GM18907 (cell line): ENCODE results near the gene TAF11L5.
"Not testable (repeated sequence)": the region's sequence is repeated elsewhere in the genome, so short reads cannot be mapped to it uniquely, and the experiment has no call there.

ENCODE experiments used
- ATAC-seq: cut with Tn5 transposase; IDR thresholded peaks from one replicate; pipeline ENCODE4 v1.9.1; 2021; ENCODE audit warnings: mild to moderate bottlenecking, moderate library complexity; ENCODE audit not compliant: unreplicated experiment

Gene TAF11L5

DNA sequence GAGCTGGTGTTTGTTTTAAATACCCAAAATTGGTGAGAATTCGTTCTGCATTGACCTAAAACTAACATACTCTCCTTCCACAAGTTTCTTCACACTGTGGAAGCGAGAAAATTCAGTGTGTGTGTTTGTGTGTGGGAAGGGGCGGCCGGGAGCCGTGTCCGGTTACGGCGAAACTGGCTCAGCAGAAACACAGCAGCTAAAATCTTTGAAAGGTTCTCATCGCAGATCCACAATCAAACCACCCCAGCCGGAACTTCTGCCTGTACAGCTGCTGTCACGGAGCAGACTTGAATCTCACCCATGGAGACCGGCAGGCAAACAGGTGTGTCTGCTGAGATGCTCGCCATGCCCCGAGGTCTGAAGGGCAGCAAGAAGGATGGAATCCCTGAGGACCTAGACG is at the start of gene TAF11L5:
Gene TAF11L5, plus strand, starts transcription at position 301 of the 400 bp plus-strand sequence.
- not testable (repeated sequence) for ATAC-seq

DNA sequence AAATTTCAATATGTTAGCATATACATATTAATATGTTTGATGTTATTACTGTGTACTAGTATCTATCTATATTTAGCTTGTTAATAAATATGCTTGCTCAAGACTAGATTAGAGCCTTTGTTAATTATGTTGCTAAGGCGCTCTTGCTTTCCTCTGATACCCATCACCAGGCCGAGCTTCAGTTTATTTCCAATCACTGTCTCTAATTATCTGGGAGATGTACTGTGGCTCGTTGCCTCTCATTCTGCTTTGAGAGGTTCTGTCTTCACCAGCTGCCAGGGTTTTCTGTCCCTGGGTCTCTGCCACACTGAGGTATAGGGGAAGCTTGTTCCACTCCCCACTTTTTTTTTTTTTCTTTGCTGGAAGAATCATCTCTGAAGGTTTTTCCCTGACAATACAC is 48.0 kb upstream of the TAF11L5 start:
- no peak for ATAC-seq

DNA sequence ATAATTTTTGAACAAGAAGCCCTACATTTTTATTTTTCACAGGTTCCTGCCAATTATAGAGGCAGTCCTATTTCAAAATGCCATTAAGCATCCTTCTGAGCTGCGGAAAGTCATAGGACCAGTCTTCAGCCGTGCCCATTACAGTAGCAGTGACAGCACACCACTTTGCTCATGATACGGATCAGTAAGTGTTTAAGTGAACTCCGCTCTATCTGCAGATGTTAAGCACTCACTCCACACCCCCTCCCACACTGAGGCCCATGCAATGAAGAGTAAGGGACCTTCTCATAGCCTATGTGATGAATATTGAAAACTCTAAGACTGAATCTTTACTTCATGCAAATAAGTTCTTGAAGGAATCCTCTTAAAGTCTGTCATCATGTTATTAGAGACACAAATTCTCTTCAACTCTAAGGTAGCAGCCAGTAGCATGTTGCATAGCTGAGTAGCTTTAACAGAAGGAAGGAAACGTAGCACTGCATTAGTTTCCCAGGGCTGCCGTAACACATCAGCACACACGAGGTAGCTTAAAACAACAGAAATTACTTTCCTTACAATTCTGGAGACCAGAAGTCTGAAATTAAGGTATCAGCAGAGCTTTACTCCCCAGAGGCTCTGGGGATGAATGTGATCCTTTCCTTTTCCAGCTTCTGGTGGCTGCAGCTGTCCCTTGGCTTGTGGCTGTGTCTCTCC is 47.3 kb upstream of the TAF11L5 start:
- no peak for ATAC-seq

DNA sequence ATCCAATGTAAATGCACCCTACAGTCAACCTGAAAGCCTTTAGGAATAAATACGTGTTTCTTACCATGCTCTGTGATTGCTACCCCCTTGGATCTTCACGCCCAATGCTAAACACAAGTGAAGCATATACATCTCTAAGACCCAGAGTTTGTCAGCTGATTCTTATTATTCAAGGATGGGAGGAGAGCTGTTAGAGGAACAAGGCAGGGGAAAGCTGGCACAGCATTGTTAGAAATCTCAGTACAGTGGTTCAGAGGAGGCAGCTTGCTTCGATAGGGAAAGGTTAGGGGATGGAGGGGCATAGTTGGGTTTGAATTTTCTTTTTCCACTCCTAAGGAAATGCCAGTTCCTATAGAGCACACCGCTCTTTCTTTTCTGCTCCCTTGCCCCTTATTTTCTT is 43.7 kb upstream of the TAF11L5 start:
- ATAC-seq: no peak

DNA sequence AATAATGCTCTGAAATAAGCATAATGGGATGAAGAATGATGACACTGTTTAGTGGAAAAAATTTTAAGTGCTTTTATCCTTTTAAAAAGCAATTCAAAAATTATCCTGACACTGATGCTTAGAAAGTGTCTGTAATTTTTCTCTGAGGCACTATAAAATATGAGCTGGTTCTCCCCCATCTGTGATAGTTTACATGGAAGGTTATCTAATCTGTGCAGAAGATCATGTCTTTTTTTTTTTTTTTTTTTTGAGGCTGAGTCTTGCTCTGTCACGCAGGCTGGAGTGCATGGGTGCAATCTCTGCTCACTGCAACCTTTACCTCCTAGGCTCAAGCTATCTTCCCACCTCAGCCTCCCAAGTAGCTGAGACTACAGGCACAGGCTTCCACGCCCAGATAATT is 42.2 kb upstream of the TAF11L5 start:
- no peak for ATAC-seq

DNA sequence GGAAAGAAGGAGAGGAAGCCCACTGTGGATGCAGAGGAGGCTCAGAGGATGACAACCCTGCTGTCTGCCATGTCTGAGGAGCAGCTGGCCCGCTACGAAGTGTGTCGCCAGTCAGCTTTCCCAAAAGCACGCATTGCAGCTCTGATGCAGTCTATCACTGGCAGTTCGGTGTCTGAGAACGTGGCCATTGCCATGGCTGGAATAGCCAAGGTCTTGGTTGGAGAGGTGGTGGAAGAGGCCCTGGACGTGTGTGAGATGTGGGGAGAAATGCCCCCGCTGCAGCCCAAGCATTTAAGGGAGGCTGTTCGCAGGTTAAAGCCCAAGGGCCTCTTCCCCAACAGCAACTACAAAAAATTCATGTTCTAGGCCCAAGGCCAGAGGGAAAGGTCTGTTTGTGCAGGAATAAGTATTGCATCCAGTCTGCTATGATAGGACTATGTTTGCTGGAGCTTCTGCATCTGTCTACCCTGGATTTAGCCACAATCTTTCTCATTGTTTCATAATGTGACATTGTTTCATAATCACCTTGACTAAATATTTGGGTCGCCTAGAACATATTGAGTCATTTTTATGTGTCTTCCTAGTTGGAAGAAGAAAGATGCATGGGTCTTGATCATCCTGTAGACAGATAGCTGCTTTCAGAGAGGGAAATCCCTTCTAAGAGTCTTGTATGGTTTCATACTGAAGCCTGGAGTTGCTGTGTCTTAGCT is 38.4 kb upstream of the TAF11L5 start:
- ATAC-seq: not testable (repeated sequence)

DNA sequence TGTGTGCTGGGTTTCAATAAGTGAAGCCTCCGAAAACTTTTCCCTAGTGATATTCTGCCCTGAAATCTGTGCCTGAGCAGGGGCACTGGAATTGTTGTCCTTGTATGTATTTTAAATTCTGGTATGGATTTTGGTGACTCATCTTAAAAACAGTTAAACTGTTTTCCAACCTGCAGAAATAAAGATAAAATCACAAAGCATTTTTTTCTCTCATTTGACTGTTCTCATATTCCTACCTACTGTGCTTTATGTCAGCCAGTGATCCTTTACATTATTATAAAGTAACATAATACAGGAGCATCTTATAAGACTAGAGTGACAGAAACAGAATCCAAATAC is 37.9 kb upstream of the TAF11L5 start:
- ATAC-seq: no peak

DNA sequence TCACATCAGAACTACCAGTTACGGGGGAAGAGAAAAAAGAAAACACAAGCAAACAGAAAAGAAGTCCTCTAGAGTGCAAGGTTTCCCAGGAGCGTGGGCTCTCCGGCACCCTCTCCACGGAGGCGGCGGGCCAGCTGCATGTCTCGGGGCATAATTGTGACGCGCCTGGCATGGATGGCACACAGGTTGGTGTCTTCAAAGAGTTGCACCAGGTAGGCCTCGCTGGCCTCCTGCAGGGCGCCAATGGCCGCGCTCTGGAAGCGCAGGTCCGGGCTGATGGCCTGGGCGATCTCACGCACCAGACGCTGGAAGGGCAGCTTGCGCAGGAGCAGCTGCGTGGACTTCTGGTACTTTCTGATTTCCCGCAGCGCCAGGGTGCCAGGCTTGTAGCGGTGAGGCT is 33.8 kb upstream of the TAF11L5 start:
- not testable (repeated sequence) for ATAC-seq

DNA sequence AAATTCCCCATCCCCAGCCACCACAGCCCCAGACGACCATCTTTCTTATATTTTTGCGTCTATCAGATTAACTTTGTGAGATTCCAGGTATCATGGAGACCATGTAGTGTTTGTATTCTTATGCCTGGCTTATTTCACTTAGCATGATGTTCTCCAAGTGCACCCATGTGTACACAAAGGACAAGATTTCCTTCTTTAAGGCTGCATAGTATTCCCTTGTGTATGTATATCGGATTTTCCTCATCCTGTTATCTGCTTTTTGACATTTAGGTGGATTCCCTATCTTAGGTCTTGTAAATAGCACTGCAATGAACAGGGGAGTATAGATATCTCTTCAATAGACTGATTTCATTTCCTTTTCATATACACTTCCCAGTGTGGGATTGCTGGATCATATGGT is 32.3 kb upstream of the TAF11L5 start:
- no peak for ATAC-seq

DNA sequence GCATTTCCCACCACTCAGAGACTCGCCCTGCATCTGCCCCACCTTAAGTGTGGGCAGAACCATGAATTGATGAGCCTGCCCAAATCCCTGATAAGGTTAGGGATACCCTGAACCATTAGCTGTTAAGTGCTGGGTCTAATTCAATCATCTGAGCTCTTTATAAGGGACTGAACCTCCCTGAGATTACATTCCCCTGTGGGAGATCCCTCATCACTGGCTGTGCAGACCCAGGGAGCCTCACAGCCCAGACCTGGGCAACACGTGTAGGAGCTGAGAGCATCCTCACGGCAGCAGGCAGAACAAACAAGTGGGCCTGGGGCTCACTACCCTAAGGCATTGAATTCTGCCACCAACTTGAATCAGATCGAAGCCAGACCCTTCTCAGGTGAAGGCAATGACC is 27.6 kb upstream of the TAF11L5 start:
- ATAC-seq: no peak

DNA sequence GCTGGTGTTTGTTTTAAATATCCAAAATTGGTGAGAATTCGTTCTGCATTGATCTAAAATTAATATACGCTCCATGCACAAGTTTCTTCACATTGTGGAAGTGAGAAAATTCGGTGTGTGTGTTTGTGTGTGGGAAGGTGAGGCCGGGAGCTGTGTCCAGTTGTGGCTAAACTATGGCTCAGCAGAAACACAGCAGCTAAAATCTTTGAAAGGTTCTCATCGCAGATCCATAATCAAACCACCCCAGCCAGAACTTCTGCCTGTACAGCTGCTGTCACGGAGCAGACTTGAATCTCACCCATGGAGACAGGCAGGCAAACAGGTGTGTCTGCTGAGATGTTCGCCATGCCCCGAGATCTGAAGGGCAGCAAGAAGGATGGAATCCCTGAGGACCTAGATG is 27.1 kb upstream of the TAF11L5 start, which contains the start of gene TAF11L2:
Gene TAF11L2, plus strand, starts transcription at position 301 of the 400 bp plus-strand sequence.
- ATAC-seq: not testable (repeated sequence)

DNA sequence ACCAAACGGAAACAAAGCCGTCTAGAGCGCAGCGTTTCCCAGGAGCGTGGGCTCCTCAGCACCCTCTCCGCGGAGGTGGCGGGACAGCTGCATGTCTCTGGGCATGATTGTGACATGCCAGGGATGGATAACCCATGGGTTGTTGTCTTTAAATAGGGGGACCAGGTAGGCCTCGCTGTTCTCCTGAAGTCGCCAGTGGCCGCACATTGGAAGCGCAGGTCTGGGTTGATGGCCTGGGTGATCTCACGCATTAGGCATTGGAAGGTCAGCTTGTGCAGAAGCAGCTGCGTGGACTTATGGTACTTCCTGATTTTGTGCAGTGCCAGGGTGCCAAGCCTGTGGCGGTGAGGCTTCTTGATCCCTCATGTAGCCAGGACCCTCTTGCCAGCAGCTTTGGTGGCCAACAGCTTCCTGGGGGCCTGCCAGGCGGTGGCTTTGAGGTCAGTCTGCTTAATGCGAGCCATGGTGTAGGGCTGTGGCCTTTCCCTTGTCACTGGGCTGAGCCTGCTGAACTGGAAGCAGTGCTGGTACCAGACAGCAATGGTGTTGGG is 13.2 kb upstream of the TAF11L5 start:
- no peak for ATAC-seq

DNA sequence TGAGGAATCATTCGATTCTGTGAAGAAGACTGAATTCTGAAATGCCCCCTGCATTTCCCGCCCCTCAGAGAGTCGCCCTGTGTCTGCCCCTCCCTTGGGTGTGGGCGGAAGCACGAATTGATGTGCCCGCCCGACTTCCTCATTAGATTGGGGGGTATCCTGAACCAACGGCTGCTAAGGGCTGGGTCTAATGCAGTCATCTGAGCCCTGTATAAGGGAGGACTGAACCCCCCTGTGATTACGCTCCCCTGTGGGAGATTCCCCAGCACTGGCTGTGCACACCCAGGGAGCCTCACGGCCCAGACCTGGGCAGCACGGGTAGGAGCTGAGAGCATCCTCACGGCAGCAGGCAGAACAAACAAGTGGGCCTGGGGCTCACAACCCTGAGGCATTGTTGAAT is 7.5 kb upstream of the TAF11L5 start:
- not testable (repeated sequence) for ATAC-seq

DNA sequence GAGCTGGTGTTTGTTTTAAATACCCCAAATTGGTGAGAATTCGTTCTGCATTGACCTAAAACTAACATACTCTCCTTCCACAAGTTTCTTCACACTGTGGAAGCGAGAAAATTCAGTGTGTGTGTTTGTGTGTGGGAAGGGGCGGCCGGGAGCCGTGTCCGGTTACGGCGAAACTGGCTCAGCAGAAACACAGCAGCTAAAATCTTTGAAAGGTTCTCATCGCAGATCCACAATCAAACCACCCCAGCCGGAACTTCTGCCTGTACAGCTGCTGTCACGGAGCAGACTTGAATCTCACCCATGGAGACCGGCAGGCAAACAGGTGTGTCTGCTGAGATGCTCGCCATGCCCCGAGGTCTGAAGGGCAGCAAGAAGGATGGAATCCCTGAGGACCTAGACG is 7.0 kb upstream of the TAF11L5 start, which contains the start of gene TAF11L3:
Gene TAF11L3, plus strand, starts transcription at position 301 of the 400 bp plus-strand sequence.
- not testable (repeated sequence) for ATAC-seq

DNA sequence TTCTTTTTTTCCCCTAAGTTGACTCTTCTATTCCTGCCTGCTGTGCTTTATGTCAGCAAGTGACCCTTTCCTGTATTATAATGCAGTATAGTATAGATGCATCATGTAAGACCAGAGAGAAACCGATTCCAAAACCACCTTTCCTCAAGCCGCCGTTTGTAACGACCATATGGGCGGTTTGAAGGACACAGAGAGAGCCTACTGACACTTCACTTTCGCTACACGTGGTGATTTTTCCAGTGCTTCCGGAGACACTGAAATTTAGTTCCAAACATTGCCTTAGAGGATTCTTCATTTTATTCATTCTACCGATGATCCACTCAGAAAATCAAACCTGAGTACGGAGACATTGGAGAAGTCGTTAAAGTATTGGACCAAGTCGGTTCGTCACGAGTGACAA is 5.5 kb upstream of the TAF11L5 start:
- not testable (repeated sequence) for ATAC-seq

DNA sequence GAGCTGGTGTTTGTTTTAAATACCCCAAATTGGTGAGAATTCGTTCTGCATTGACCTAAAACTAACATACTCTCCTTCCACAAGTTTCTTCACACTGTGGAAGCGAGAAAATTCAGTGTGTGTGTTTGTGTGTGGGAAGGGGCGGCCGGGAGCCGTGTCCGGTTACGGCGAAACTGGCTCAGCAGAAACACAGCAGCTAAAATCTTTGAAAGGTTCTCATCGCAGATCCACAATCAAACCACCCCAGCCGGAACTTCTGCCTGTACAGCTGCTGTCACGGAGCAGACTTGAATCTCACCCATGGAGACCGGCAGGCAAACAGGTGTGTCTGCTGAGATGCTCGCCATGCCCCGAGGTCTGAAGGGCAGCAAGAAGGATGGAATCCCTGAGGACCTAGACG is 3.5 kb upstream of the TAF11L5 start, which contains the start of gene TAF11L4:
Gene TAF11L4, plus strand, starts transcription at position 301 of the 400 bp plus-strand sequence.
- ATAC-seq: not testable (repeated sequence)

DNA sequence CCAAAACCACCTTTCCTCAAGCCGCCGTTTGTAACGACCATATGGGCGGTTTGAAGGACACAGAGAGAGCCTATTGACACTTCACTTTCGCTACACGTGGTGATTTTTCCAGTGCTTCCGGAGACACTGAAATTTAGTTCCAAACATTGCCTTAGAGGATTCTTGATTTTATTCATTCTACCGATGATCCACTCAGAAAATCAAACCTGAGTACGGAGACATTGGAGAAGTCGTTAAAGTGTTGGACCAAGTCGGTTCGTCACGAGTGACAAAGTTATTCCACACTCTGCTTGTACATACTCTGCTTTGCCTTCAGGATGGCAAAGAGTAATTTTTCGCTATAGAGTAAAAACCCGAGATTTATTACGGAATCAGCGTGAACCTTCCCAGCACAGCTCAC is 1.5 kb downstream of the TAF11L5 start:
- ATAC-seq: not testable (repeated sequence)

DNA sequence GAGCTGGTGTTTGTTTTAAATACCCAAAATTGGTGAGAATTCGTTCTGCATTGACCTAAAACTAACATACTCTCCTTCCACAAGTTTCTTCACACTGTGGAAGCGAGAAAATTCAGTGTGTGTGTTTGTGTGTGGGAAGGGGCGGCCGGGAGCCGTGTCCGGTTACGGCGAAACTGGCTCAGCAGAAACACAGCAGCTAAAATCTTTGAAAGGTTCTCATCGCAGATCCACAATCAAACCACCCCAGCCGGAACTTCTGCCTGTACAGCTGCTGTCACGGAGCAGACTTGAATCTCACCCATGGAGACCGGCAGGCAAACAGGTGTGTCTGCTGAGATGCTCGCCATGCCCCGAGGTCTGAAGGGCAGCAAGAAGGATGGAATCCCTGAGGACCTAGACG is 3.3 kb downstream of the TAF11L5 start, which contains the start of gene TAF11L6:
Gene TAF11L6, plus strand, starts transcription at position 301 of the 400 bp plus-strand sequence.
- ATAC-seq: not testable (repeated sequence)
